NCI-H2196 treated with DMSO at 0.1 percent for 48 hours (cell line): ENCODE measurements around the gene CSPG5.

Experiments used
- DNase-seq: peaks from one replicate; lab custom pipeline; 2025; ENCODE audit not compliant: unreplicated experiment; lab: John Stamatoyannopoulos, UW

The CSPG5 gene, protein sequence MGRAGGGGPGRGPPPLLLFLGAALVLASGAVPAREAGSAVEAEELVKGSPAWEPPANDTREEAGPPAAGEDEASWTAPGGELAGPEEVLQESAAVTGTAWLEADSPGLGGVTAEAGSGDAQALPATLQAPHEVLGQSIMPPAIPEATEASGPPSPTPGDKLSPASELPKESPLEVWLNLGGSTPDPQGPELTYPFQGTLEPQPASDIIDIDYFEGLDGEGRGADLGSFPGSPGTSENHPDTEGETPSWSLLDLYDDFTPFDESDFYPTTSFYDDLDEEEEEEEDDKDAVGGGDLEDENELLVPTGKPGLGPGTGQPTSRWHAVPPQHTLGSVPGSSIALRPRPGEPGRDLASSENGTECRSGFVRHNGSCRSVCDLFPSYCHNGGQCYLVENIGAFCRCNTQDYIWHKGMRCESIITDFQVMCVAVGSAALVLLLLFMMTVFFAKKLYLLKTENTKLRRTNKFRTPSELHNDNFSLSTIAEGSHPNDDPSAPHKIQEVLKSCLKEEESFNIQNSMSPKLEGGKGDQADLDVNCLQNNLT

DNA sequence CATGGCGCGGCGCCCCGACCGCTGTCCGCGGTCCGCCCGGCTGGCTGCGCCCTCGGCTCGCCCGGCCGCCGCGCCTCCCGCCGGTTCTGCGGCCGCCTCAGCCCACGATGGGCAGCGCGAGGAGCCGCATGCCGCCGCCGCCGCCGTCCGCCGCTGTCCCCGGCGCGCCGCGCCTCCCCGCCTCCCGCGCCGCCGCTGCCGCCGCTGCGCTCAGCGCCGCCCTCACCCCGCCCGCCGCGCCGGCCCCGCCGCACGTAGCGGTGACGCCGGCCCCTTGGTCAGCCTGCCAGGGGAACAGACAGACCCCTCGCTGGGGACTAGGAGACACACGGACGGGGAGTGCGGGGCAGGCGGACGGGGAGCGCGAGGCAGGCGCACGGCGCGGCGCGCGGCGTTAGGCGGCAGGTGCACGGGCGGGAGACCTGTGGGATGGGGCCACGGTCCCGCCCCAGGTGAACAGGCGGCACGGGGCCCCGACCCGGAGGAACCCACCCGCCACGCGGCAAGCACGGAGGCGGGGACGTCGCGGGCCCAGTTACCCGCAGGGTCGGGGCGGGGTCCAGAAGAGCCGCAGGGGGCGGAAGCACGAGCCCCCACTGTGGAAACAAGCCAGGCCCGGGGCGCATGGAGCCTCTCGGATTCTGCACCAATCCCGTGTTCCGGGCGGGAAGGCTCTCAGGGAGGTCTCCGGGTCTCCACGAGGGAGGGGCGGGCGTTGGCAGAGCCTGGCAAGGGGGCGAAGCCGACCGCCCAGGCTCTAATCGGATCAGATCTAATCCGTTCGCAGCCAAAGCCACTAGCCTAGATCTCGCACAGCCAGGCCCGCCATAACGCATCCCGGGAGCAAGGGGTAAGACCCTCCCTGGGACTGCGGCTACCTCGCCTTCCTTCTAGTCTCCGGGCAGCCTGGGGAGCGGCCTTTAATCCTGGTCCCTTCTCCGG, at the start of gene CSPG5:
Gene CSPG5 (minus strand): TSS at position 175 of the 942 bp plus-strand sequence. CDS start 172 bp downstream, at position 3.
- DNase-seq: no peak

DNA sequence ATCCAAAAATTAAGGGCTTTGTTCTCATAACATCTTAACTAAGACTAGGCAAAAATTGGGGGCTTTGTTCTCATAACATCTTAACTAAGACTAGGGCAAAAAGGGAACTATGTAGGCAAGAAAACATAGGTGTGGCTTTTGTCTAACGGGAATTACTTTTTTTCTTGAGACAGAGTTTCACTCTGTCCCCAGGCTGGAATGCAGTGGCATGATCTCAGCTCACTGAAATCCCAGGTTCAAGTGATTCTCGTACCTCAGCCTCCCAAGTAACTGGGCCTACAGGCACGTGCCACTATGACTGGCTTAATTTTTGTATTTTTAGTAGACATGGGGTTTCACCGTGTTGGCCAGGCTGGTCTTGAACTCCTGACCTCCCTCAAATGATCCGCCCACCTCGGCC, 49.8 kb upstream of the CSPG5 start:
- no peak for DNase-seq

DNA sequence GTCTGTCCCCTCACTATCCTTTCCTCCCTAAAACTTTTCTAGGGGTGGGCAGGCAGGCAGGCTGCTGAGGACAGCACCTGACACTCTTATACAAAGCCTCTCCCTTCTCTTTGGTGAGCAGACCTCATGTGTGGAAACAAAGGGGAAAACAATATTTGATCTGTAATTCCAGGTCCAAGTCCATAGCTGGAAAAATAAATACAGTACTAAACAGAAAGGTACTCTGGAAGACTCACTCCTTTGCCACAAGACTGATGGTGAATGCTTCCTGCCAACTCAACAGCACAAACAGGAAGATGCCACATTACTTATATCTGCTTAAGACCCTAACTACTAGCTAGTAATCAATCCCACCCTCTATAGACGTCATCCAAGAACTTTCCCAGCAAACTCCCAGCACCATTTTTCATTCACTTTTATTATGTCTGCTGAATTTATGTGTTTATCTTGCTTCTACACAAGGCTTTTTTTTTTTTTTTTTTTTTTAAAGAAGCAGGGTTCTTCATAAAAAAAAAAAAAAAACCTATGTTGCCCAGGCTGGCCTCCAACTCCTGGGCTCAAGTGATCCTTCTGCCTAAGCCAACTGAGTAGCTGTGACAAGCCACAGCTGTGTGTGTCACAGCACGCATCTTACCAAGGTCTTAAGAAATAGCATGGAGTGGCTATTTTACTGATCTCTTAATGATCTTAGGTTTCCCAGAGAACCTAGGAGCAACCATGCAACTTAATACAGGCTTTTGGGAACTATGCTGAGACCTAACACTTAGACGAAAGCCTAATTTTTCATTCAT, 44.2 kb upstream of the CSPG5 start:
- DNase-seq: no peak

DNA sequence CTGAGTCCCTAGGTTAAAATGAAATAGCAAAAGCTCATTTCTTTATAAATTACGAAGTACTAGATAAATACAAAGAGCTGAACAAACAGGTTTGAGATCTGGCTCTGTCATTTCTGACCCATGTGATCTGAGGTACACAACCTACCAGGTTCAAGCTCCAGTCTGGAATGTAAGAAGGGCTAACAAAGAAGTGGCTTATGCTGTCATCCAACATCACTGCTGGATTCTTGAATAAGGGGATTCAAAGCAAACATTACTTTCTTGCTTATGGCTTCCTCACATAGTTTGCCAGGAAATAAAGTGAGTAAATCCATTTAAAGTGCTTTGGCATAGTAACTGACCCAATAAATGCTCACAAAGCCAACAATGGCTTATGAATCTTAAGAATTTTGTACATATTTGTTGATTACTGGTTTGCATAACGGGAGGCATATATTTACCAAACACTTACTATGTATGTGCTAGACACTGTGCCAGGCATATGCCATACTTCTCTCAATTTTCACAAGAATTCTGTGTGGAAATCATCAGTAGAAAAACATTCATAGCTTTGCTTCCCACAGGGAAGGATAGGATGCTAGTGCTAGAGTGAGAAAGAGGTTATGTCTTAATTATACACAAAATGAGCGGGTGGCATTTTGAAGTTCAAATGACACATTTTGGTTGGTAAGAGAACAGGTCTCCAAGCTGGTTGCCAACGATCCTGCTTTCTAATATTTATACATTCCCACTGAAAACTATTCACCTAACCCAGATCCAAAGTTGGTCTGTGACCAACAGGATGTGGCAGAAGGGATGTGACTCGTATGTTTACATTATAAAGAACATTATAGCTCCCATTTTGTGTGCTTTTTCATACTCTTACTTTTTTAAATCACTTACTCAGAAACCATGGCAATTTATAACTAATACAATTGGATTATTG, 38.7 kb upstream of the CSPG5 start:
- DNase-seq: no peak

DNA sequence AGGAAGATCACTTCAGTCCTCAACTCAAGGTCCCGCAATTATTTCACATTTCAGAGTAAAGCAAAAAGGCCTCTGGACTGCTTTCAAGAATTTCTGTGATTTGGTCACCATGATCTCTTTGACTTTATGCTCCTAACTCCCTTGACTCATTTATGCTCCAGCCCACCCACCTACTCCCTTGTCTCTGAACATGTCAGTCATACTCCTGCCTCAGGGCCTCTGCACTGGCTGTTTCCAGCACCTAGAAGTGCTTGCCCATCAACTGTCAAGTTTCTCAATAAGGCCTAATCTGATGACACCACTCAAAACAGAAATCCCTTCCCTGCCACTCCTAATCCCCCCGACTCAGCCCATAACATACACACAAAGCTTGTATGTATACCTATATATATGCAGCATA, 36.1 kb upstream of the CSPG5 start:
- DNase-seq: no peak

DNA sequence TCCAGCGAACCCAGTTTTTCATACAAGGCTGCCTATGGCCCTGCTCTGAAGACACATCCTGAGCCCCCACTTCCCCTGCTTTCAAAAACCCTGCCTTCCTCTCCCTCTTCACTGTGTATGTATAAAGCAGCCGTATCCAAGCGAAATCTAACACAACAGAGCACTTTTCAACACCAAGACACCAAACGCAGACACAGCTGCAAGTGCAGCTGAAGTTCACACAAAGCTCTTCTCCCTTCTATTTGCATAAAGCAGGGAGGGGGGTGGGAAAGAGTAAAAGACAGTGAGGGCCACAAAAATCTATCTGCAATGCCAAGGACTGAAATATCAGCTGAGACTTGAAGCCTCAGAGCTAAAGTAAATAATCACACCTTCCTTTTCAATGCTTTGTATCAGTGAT, 35.1 kb upstream of the CSPG5 start:
- no peak for DNase-seq

DNA sequence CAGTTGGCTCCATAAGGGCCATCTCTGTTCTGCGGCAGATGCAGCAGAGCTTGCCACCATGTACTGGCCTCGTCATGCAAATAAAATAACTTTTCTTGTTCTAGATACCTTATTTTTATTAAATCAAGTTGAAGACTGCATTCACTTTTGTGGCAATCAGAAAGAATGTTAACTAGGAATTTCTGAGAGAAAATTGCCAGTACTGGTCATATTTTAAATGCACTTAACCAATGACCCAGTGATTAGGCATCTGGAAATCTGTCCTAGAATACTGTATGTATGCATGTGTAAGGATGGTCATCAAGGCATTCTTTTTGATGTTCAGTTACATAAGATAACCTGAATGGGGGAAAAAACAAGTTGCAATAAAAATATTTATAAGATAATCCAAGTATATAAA, 34.2 kb upstream of the CSPG5 start:
- no peak for DNase-seq

DNA sequence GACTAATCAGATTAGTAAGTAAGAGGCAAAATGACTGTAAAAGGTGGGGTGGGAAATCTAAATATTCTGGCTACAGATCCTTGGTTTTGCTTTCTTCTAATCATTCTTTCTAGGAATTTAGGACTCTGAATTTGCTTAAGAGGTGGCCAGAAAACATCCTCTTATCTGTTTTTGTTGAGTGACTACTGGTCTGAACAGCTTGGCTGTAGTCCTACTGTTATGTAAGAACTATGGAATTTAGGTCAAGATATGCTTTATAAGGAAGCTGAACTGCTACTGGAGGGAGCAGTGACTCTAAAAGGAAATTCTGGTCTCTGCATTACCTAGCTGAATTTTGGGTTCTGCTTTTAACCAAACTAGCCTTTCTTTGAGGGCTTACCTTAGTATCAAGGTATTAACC, 33.5 kb upstream of the CSPG5 start:
- DNase-seq: no peak

DNA sequence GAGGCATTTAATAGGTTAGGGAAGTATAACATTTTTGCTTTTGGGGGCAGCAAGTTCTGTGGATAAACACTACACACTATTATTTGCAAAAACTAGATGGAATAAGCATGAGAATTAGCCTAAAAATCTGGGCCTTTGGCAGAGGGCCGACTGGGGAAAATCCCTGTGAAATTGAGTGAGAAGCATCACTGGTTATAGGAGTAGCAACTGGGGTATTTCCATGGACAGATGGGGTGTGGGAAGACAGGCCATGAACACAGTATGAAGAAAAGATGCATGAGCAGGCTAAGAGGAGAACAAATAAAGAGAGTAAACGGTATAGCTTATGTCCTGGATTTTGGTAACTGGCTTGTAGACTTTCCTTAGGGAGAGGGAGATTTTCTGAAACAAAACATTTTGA, 32.9 kb upstream of the CSPG5 start:
- DNase-seq: no peak

DNA sequence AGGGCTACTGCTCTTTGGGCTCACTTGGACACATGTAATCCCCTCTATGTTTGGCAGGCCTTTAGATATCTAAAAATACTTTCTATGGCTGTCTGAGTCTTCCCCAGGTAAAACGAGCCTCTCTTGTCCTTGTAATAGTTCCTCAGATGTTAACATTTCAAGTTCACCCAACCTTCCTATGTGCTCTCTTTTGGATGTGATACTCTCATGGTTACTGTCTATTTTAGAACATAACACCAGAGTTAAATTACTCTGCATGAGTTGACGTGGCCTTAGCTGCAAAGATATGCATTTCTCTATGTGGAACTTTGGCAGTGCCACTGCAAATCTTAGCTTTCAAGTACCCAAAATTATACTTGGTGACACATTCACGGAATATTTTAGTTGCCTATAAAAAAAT, 31.9 kb upstream of the CSPG5 start:
- no peak for DNase-seq

DNA sequence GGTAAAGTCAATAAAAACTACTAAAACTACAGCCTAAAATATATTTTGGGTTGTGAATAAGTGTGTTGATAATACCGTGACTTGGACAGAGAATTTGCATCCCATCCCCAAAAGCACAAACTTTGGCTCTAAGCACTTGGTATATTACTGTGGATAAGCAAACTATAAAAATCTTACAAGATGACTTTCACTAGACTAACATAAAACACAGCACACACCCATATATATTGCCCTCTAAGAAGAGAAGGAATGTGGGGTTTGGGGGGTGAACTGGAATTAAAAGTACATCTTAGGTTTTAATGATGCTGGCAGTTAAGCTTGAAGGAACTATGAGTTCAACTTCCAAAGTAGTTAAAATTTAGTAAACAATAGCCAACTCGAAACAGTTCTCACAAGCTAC, 28.7 kb upstream of the CSPG5 start:
- DNase-seq: no peak

DNA sequence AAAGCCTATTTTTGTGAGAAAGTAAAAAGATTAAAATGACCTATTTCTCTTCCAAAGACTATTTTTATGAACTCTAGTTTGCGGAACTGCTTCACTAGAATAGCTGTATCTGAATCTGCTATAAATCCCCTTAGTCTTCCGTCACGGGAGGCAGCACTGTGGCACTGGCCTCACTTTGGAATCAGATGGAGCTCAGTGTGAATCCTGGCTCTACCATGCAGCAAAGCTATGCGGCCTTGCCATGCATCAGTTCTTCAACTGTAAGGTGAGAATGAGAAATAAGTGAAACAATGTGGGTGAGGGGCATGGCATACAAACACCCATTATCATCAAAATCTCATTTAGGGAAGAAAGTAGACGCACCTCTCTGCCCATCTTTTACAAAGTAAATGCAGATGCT, 27.5 kb upstream of the CSPG5 start:
- DNase-seq: no peak

DNA sequence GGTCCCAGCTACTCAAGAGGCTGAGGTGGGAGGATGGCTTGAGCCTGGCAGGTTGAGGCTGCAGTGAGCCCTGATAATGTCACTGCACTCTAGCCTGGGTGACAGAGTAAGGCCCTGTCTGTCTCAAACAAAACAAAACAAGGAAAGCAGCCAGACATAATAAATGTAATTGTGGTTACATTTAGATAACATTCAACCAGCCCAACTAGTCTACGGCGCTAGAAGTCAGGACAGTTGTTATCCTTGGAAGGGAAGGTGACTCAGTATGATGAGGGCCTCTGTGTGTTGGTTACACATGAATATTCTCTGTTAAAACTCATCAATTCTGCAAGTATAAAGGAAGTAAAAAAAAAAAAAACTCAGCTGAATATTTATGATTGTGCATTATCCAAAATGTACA, 27.0 kb upstream of the CSPG5 start:
- DNase-seq: no peak

DNA sequence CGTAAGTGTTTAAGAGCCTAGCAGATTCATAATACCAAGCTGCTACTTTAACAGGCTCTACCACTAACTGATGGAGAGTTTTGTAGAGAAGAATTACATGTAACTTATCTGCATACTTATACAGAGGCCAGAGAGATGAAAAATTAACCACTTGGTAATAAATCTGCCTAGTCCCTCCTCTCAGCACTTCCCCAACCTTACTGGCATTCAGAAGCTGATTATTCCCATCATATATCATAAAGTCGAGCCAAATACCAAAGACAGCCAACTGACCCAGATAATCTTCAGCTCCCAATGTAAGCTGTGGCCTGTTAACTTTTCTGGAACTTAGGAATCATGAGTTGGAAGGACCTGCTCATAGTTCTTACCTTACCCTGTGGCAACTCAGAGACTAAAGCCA, 25.5 kb upstream of the CSPG5 start:
- no peak for DNase-seq

DNA sequence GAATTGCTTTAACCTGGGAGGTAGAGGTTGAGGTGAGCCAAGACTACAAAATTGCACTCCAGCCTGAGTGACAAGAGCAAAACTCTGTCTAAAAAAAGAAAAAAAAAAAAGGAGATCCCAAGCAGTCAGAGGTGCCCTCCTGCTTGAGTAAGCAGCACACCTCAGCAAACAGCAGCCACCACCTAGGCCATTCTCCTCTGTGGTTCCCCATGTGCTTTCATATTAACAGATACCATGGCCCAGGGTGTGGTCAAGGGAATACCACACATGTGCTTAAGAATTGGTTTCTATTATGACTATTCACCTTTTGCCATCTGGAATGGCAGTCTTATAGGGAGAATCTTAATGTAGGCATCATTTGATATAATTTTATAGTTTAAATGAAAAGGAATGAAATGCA, 24.7 kb upstream of the CSPG5 start:
- no peak for DNase-seq

DNA sequence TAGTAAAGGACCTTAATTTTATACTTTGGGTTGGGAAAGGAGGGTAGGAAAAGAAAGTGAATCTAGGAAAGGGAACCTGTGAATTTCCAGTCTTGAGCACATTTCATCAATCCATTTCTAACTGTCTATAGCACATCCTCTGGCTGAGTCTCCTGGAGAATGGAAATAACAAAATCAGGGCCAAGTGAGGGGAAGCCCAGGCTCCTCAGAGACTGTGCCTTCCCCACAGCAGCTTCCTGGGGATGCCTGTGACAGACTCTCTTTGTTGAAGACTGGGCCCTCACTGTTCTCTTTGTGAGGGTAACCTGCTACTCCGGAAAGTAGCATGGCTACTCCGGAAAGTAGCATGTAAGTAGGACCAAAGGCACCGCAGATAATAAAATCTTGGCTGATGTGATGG, 22.6 kb upstream of the CSPG5 start:
- DNase-seq: no peak

DNA sequence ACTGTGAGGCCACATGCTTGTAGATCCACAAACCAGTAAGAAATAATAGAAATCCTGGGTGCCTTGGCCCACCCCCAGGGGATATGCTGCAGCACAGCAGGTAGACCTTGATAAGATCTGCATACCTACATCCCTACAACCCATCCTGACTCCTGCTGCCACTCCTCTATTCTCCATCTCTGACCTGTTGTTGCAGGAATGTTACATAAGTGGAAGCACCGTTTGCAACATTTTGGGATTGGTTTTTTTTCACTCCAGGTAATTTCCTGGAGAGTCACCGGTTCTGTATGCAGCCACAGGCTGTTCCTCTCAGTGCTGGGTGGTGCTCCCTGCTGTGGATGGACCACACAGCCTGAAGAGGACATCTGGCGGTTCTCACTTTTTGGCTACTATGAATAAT, 16.1 kb upstream of the CSPG5 start:
- DNase-seq: no peak

DNA sequence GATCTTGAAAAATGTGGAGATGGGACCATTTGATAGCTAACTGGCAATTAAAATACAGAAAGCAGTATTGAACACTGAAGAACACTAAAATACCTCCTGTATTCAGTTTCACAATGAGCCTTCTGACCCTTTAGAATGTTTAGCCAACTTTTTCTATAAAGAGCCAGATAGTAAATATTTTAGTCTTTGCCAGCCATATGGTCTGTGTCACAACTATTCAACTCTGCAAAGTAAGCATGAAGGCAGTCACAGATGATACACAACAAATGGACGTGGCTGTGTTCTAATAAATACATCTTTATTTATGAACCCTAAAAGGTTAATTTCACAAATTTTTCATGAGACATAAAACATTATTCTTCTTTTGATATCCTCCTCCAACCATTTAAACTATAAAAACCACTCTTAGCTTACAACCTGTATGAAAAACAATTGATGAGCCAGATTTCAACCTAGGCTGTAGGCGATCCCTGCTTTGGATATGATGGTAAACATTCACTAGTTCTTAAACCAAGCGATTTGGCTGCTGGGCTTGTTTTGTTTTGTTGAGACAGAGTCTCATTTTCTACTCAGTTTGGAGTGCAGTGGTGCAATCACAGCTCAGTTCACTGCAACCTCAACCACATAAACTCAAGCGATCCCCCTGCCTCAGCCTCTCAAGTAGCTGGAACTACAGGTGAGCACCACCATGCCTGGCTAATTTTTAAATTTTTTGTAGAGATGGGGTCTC, 13.6 kb upstream of the CSPG5 start:
- DNase-seq: no peak

DNA sequence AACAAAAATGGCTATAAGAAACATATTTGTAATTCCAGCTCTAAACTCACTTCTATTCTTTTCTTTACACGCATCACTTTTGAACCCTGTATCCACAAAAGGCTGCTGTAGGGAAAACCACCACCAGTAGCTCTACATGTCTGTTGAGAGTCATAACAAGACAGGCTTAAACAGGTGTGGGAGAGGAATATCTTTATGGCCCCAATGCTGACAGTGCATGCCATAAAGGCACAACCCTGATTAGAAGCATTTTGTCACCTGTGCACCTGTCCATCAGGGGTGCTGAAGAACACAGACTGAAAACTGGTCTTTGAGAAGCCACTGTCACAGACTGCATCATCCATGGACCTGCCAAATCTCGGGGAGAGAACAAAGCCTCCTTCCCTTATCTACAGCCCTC, 11.6 kb upstream of the CSPG5 start:
- DNase-seq: no peak
